Measurements from ENCODE around the gene ACTRT2. TPM values are rescaled to one million over a fixed set of nuclear protein-coding genes. Genes with fewer than 3 reads are reported as not detected.

ACTRT2 gene
- total RNA-seq, 4 donors from 2014 or later = not detected

DNA sequence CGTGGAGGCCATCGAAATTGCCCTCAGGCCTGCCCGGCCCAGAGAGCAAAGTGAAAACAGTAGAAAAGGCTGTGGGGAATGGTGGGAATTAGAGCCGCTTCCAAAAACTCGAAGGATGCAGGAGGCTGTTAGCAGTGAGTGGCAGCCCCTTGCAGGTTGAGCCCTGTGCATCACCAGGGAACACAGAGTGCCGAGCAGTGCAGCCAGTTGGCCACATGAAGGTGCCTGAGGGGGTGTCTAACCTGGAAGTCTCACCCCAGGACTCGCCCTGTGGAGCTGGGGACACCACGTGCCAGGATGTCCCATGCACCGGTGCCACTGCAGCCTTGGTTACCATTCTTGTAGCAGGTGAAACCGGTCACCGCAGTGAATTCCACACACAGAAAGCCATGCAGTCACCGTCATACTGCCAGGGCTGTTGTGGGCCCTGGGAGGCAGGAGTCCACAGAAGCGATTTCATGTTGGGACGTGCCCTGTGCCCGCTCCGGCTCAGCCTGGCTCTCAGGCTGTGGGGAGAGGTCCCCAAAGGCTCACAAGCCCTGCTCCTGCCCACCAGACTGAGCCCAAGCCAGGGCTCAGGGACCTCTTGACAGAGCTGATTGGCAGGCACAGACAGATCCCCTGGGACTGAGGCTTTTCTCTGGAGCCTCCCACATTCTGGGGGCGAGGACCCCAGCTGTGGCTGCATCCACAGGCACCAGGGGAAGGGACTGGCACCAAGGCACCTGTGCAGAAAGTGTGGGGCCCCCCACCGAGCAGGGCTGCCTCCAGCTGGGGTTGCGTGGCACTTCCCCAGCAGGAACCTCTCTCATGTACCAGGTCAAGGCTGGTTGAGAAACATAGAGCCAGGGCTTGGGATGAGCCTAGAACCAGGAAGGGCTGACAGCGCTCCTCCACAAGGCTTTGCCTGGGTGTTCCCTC, 16.7 kb upstream of the ACTRT2 start:
- WGBS = 80% methylated on average over 6 of the region's 20 CpGs
- Histone ChIP-seq H3K9me3 (peaks cover 18% of the 10 kb centered on the region), H3K4me3 (no peak overlapping the region), H3K27me3 (peaks cover 83% of the 10 kb centered on the region), H3K36me3 (no peaks in the 10 kb centered on the region), H3K4me1 (no peaks in the 10 kb centered on the region), H3K27ac (no peak overlapping the region)
- TF ChIP-seq POLR2A (IDR thresholded peaks at IDR 0.05) (no peak), POLR2AphosphoS5 (IDR thresholded peaks at IDR 0.05) (no peak), EP300 (IDR thresholded peaks at IDR 0.05) (no peak)
- TF ChIP-seq, protein P1, sequence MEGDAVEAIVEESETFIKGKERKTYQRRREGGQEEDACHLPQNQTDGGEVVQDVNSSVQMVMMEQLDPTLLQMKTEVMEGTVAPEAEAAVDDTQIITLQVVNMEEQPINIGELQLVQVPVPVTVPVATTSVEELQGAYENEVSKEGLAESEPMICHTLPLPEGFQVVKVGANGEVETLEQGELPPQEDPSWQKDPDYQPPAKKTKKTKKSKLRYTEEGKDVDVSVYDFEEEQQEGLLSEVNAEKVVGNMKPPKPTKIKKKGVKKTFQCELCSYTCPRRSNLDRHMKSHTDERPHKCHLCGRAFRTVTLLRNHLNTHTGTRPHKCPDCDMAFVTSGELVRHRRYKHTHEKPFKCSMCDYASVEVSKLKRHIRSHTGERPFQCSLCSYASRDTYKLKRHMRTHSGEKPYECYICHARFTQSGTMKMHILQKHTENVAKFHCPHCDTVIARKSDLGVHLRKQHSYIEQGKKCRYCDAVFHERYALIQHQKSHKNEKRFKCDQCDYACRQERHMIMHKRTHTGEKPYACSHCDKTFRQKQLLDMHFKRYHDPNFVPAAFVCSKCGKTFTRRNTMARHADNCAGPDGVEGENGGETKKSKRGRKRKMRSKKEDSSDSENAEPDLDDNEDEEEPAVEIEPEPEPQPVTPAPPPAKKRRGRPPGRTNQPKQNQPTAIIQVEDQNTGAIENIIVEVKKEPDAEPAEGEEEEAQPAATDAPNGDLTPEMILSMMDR (IDR thresholded peaks at IDR 0.05) = no peak
- peak in 1 of 2 donors; percentile 65 for DNase-seq (ENCODE audit: low spot score in 2 of 2)

DNA sequence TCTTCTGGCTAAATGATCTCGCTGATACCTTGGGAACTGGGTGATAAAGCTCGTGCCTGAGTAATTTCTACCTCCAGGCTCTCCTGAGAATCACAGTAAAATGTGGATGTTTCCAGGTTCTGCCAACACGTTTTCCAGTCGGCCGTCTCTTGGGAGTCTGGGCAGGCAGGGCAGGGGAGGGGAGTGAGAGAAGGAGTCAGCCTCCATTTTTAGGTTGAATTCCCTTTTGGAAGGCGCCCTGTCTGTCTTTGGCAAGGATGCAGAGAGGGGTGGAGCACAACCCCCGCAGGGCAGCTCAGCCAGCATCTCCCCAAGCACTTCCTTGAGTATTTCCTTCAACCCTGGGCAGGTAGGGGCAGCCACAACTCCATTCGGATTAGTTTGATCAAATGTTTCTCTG, 15.5 kb upstream of the ACTRT2 start:
- 48% methylated on average over 8 of the region's 8 CpGs for WGBS
- no peak overlapping the region for H3K27ac ChIP-seq
- no peaks in the 10 kb centered on the region for H3K36me3 ChIP-seq
- H3K9me3 ChIP-seq = peaks cover 18% of the 10 kb centered on the region
- H3K4me3 ChIP-seq = no peak overlapping the region
- H3K27me3 ChIP-seq = peaks cover 83% of the 10 kb centered on the region
- TF ChIP-seq POLR2AphosphoS5 (IDR thresholded peaks at IDR 0.05) = no peak
- no peak for TF ChIP-seq EP300 (IDR thresholded peaks at IDR 0.05)
- TF ChIP-seq, protein P1 (IDR thresholded peaks at IDR 0.05) = no peak
- no peak for TF ChIP-seq POLR2A (IDR thresholded peaks at IDR 0.05)
- no peaks in the 10 kb centered on the region for H3K4me1 ChIP-seq
- DNase-seq (ENCODE audit: low spot score in 2 of 2) = no peak

DNA sequence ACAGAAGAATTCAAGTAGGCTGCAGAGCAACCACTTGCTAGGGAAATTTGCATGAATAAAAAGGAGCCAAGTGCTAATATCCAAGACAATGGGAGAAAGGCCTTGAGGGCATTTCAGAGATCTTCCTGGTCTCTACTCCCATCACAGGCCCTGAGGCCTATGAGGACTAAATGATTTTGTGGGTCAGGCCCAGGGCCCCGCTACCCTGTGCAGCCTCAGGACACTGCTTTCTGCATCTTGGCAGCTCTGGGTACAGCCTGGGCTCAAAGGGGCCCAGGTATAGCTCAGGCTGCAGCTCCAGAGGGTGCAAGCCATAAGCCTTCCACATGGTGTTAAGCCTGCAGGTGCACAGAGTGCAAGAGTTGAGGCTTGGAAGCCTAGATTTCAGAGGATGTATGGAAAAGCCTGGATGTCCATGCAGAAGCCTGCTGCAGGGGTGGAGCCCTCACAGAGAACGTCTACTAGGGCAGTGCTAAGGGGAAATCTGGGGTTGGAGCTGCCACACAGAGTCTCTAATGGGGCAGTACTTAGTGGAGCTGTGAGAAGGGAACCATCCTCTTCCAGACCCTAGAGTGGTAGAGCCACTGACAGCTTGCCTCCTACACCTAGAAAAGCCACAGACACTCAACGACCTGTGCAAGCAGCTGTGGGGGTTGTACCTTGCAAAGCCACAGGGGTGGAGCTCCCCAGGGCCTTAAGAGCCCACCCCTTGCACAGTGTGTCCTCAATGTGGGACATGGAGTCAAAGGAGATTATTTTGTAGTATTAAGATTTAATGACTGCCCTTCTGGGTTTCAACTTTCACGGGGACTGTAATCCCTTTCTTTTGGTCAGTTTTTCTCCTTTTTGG, 13.7 kb upstream of the ACTRT2 start:
- Histone ChIP-seq H3K9me3 (peaks cover 18% of the 10 kb centered on the region), H3K4me3 (no peak overlapping the region), H3K27me3 (peaks cover 83% of the 10 kb centered on the region), H3K27ac (no peak overlapping the region), H3K36me3 (no peaks in the 10 kb centered on the region), H3K4me1 (no peaks in the 10 kb centered on the region)
- WGBS = 66% methylated on average over 4 of the region's 4 CpGs
- TF ChIP-seq POLR2AphosphoS5 (IDR thresholded peaks at IDR 0.05) (no peak), POLR2A (IDR thresholded peaks at IDR 0.05) (no peak), EP300 (IDR thresholded peaks at IDR 0.05) (no peak)
- TF ChIP-seq, protein P1 (IDR thresholded peaks at IDR 0.05) = no peak
- no peak for DNase-seq (ENCODE audit: low spot score in 2 of 2)

DNA sequence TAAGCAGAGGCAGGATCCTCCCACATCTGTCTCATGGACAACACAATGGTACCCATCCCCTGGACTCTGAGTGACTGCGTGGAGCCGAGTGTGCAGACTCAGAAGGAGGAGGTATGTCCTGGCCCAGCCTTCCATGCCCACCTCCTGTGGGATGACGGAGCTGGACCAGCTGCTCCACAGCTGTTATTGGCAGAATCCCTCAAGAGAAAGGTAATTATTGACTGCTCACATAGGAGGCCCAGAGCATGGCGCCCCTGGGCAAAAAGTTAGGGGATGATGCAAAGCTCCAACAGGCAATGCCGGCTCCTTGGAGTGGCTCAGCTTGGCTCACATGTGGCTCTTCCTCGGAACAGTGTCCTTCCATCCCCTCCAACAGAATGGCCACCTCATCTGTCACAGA, 12.2 kb upstream of the ACTRT2 start:
- WGBS = 65% methylated on average over 4 of the region's 6 CpGs
- Histone ChIP-seq H3K4me3 (no peak overlapping the region), H3K9me3 (peaks cover 18% of the 10 kb centered on the region), H3K36me3 (no peaks in the 10 kb centered on the region), H3K27me3 (peaks cover 83% of the 10 kb centered on the region), H3K4me1 (no peaks in the 10 kb centered on the region), H3K27ac (no peak overlapping the region)
- TF ChIP-seq EP300 (IDR thresholded peaks at IDR 0.05) = no peak
- TF ChIP-seq POLR2AphosphoS5 (IDR thresholded peaks at IDR 0.05) = no peak
- no peak for TF ChIP-seq POLR2A (IDR thresholded peaks at IDR 0.05)
- TF ChIP-seq, protein P1 (IDR thresholded peaks at IDR 0.05) = no peak
- DNase-seq (ENCODE audit: low spot score in 2 of 2) = no peak

DNA sequence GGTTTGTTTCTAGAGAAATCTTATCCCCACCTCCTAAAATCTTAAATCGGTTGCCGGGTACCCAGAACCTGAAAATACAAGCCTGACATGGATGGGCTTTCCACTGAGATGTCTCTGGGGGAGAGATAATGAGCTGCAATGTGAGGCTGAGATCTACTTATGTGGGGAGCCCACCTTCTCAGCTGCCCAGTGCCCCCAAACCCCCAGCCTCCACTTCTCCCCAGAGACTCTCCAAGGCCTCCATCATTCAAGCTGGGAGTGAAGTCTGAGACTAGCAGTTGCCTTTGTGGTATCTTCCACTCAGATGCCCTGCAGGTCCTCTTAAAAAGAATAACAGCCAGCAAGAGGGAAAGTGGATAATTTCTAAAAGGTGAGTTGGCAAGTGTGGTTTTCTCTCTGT, 11.7 kb upstream of the ACTRT2 start:
- peaks cover 18% of the 10 kb centered on the region for H3K9me3 ChIP-seq
- 94% methylated on average over 2 of the region's 2 CpGs for WGBS
- H3K27me3 ChIP-seq = peaks cover 83% of the 10 kb centered on the region

More for the DNA sequence above, 11.7 kb upstream of the ACTRT2 start:
- Histone ChIP-seq H3K4me3 (no peak overlapping the region), H3K36me3 (no peaks in the 10 kb centered on the region), H3K4me1 (no peaks in the 10 kb centered on the region), H3K27ac (no peak overlapping the region)
- no peak for DNase-seq (ENCODE audit: low spot score in 2 of 2)
- TF ChIP-seq POLR2A (IDR thresholded peaks at IDR 0.05) = no peak
- TF ChIP-seq POLR2AphosphoS5 (IDR thresholded peaks at IDR 0.05) = no peak
- TF ChIP-seq EP300 (IDR thresholded peaks at IDR 0.05) = no peak
- TF ChIP-seq, protein P1 (IDR thresholded peaks at IDR 0.05) = no peak

Measured in suprapubic skin (tissue), 4 donors.